GM19023 (cell line): ENCODE measurements around the gene PLCL2.

Experiments
- ATAC-seq: cut with Tn5 transposase; IDR thresholded peaks from one replicate; pipeline ENCODE4 v1.9.1; 2021; ENCODE audit warnings: mild to moderate bottlenecking, moderate library complexity; ENCODE audit not compliant: unreplicated experiment

Gene PLCL2

DNA sequence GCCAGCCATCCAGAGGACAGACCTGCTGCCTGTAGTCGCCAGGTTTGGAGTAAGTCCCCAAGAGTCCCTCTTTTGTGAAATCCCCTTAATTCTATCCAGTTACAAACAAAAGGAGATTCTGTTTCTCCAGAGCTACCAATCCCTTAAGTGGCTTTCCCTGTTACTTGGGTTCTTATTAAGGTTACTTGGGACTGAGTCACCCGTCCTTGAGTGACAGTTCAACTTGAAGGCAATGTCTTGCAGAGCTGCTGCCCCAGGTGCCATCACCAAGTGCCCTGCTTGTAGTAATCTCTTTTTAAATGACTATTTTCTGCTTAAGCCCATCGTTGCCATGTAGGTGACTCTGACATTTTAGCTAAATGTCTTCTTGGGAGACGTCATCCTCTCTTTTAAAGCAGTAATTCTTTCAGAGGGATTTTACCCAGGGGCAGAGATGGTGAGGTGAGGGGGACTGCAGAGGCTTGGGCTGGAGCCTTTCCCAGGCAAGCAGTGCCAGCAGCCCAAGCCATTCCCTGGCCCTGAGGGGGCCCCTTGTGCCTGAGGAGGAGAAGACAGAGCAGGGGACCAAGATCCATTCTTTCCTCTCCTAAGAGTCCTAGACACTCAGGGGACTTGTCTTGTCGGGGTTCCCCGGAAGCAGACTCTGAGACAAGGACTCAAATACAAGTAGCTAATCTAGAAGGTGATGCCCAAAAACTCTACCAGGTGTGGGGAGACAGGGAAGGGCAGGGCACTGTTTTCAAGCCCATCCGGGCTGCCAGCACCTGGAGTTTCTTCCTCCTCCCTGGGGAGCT, 253.7 kb downstream of the PLCL2 start:
- ATAC-seq: no peak
